Activated T-helper 2 cell treated with anti-CD3 and anti-CD28 coated beads, Interferon-gamma antibody, Interleukin-2, Interleukin-4, amounts not matched to agents 10 μg/mL and 5 μg/mL and 100 μg/mL, durations not matched to agents 14 hours and 24 hours and 36 hours (primary cell): ENCODE data around the gene ZNF318. TPM values are rescaled to one million over a fixed set of nuclear protein-coding genes. Genes with fewer than 3 reads are reported as not detected.
"Not testable (repeated sequence)": the region's sequence is repeated elsewhere in the genome, so short reads cannot be mapped to it uniquely, and the experiment has no call there.

Experiments
- DNase-seq: peaks from one replicate; pipeline ENCODE4 v3.0.0; 2021; ENCODE audit warnings: low spot score
- H3K27ac Mint-ChIP-seq: one replicate; pipeline ENCODE4 v1.8.0; 2021; ENCODE audit warnings: mixed read lengths
- H3K27me3 Mint-ChIP-seq: one replicate; pipeline ENCODE4 v1.8.0; 2021; ENCODE audit warnings: low read depth, mixed read lengths
- H3K36me3 Mint-ChIP-seq: one replicate; pipeline ENCODE4 v1.8.0; 2021; ENCODE audit warnings: low read depth, mixed read lengths
- H3K4me1 Mint-ChIP-seq: one replicate; pipeline ENCODE4 v1.8.0; 2021; ENCODE audit warnings: low read depth, mixed read lengths
- H3K4me3 Mint-ChIP-seq: one replicate; pipeline ENCODE4 v1.8.0; 2021; ENCODE audit warnings: low read depth, mild to moderate bottlenecking, moderate library complexity, mixed read lengths
- H3K9me3 Mint-ChIP-seq: one replicate; pipeline ENCODE4 v1.8.0; 2021; ENCODE audit warnings: mixed read lengths
- intact Hi-C: fragments of 100-400 bp; cut with micrococcal nuclease; formaldehyde crosslinking; loops from one replicate; pipeline ENCODE4 v1.15.1; 2023
- total RNA-seq: library from RNA; stranded (reverse); gene quantifications from 2 replicates; pipeline ENCODE4 v1.2.3, GENCODE V29; 2022

The ZNF318 gene
- total RNA-seq, 1 donor from 2014 or later = 13.2 TPM

GRCh38 chr6:43377710-43378229 is 8.3 kb upstream of the ZNF318 start:
- peaks cover 27% of the 10 kb centered on the region for H3K27me3 Mint-ChIP-seq
- H3K27ac Mint-ChIP-seq = no peak overlapping the region
- peaks cover 4% of the 10 kb centered on the region for H3K36me3 Mint-ChIP-seq
- H3K9me3 Mint-ChIP-seq = no peaks in the 10 kb centered on the region
- peaks cover 19% of the 10 kb centered on the region for H3K4me1 Mint-ChIP-seq
- intact Hi-C loops = no loop called here
- H3K4me3 Mint-ChIP-seq = no peak overlapping the region
- DNase-seq = no peak

- peaks cover 1% of the 10 kb centered on the region for H3K36me3 Mint-ChIP-seq
- H3K4me3 Mint-ChIP-seq = no peak overlapping the region
- peaks cover 18% of the 10 kb centered on the region for H3K4me1 Mint-ChIP-seq
- H3K27ac Mint-ChIP-seq = no peak overlapping the region
- no peaks in the 10 kb centered on the region for H3K9me3 Mint-ChIP-seq
- intact Hi-C loops = no loop called here
- H3K27me3 Mint-ChIP-seq = peaks cover 23% of the 10 kb centered on the region
- DNase-seq = no peak
Observed at GRCh38 chr6:43376551-43376981, 7.1 kb upstream of the ZNF318 start.

GRCh38 chr6:43375693-43376092 is 6.2 kb upstream of the ZNF318 start:
- H3K9me3 Mint-ChIP-seq = no peaks in the 10 kb centered on the region
- H3K36me3 Mint-ChIP-seq = no peaks in the 10 kb centered on the region
- H3K27me3 Mint-ChIP-seq = peaks cover 17% of the 10 kb centered on the region
- H3K4me3 Mint-ChIP-seq = no peak overlapping the region
- intact Hi-C loops = no loop called here
- H3K4me1 Mint-ChIP-seq = peaks cover 16% of the 10 kb centered on the region
- DNase-seq = no peak
- no peak overlapping the region for H3K27ac Mint-ChIP-seq

GRCh38 chr6:43373252-43373875 is 3.9 kb upstream of the ZNF318 start:
- DNase-seq = no peak
- Mint-ChIP-seq H3K4me1 (peaks cover 25% of the 10 kb centered on the region), H3K36me3 (no peaks in the 10 kb centered on the region), H3K27me3 (peaks cover 3% of the 10 kb centered on the region), H3K4me3 (no peak overlapping the region), H3K9me3 (no peaks in the 10 kb centered on the region), H3K27ac (no peak overlapping the region)
- intact Hi-C loops = no loop called here

GRCh38 chr6:43370003-43370580 is 645 bp upstream of the ZNF318 start:
- H3K27me3 Mint-ChIP-seq, DNase-seq, H3K9me3 Mint-ChIP-seq, H3K36me3 Mint-ChIP-seq, intact Hi-C loops: not testable (repeated sequence)
- peak overlapping the region; percentile 91 for H3K27ac Mint-ChIP-seq
- peaks cover 31% of the 10 kb centered on the region for H3K4me1 Mint-ChIP-seq
- H3K4me3 Mint-ChIP-seq = peak overlapping the region; percentile 82

- Mint-ChIP-seq H3K27ac (peak overlapping the region; percentile 63), H3K27me3 (peaks cover 6% of the 10 kb centered on the region), H3K4me3 (peak overlapping the region; percentile 80), H3K36me3 (peaks cover 16% of the 10 kb centered on the region), H3K4me1 (peaks cover 31% of the 10 kb centered on the region), H3K9me3 (no peaks in the 10 kb centered on the region)
- DNase-seq = no peak
- intact Hi-C loops = loop anchor here (1.0 to 5.0 kb wide), 3 partner anchors 15 to 196 kb away; partner anchors contain the start of gene SRF
Observed at GRCh38 chr6:43368259-43369160, 937 bp downstream of the ZNF318 start.

GRCh38 chr6:43367245-43367984 is 2.0 kb downstream of the ZNF318 start:
- peak overlapping the region; percentile 8 for H3K27ac Mint-ChIP-seq
- no peaks in the 10 kb centered on the region for H3K9me3 Mint-ChIP-seq
- intact Hi-C loops = loop anchor here (5.0 kb wide), 2 partner anchors 115 to 195 kb away; partner anchors contain the start of gene SRF
- peaks cover 3% of the 10 kb centered on the region for H3K27me3 Mint-ChIP-seq
- peaks cover 29% of the 10 kb centered on the region for H3K4me1 Mint-ChIP-seq
- DNase-seq = no peak
- H3K36me3 Mint-ChIP-seq = peaks cover 23% of the 10 kb centered on the region
- peak overlapping the region; percentile 80 for H3K4me3 Mint-ChIP-seq

GRCh38 chr6:43361269-43361668 is 8.2 kb downstream of the ZNF318 start:
- Mint-ChIP-seq H3K36me3 (peaks cover 42% of the 10 kb centered on the region), H3K4me1 (peaks cover 4% of the 10 kb centered on the region), H3K9me3 (no peaks in the 10 kb centered on the region), H3K4me3 (no peak overlapping the region), H3K27ac (no peak overlapping the region), H3K27me3 (no peaks in the 10 kb centered on the region)
- no peak for DNase-seq
- intact Hi-C loops = no loop called here

GRCh38 chr6:43359831-43360230 is 9.6 kb downstream of the ZNF318 start:
- intact Hi-C loops = no loop called here
- H3K27me3 Mint-ChIP-seq = no peaks in the 10 kb centered on the region
- peaks cover 51% of the 10 kb centered on the region for H3K36me3 Mint-ChIP-seq
- no peak overlapping the region for H3K4me3 Mint-ChIP-seq
- H3K4me1 Mint-ChIP-seq = peaks cover 2% of the 10 kb centered on the region
- H3K9me3 Mint-ChIP-seq = no peaks in the 10 kb centered on the region
- no peak overlapping the region for H3K27ac Mint-ChIP-seq
- no peak for DNase-seq

GRCh38 chr6:43359381-43359780 is 10.1 kb downstream of the ZNF318 start:
- no peaks in the 10 kb centered on the region for H3K9me3 Mint-ChIP-seq

GRCh38 chr6:43355862-43356590 is 13.4 kb downstream of the ZNF318 start:
- no peak for DNase-seq
- Mint-ChIP-seq H3K9me3 (no peaks in the 10 kb centered on the region), H3K4me3 (no peak overlapping the region), H3K36me3 (peaks cover 56% of the 10 kb centered on the region), H3K27me3 (no peaks in the 10 kb centered on the region), H3K4me1 (peaks cover 2% of the 10 kb centered on the region), H3K27ac (no peak overlapping the region)
- intact Hi-C loops = no loop called here

More at GRCh38 chr6:43359381-43359780, 10.1 kb downstream of the ZNF318 start:
- Mint-ChIP-seq H3K27me3 (no peaks in the 10 kb centered on the region), H3K4me1 (peaks cover 2% of the 10 kb centered on the region), H3K4me3 (no peak overlapping the region), H3K27ac (no peak overlapping the region), H3K36me3 (peaks cover 51% of the 10 kb centered on the region)
- intact Hi-C loops = no loop called here
- no peak for DNase-seq

- H3K9me3 Mint-ChIP-seq, H3K27ac Mint-ChIP-seq, intact Hi-C loops, DNase-seq, H3K4me1 Mint-ChIP-seq, H3K27me3 Mint-ChIP-seq, H3K4me3 Mint-ChIP-seq: not testable (repeated sequence)
- H3K36me3 Mint-ChIP-seq = peaks cover 41% of the 10 kb centered on the region
Observed at GRCh38 chr6:43351951-43352350, 17.5 kb downstream of the ZNF318 start.
